H1 (cell line): Measurements from ENCODE around the gene MPZ. TPM values are rescaled to one million over a fixed set of nuclear protein-coding genes. Genes with fewer than 3 reads are reported as not detected.

Source experiments
- CTCF ChIA-PET: fragments of 300-600 bp; sonication (Branson Sonifier 250); formaldehyde crosslinking; loops from one replicate; lab custom pipeline; 2021; ENCODE audit not compliant: partially characterized antibody; lab: Charles Lee
- POLR2A ChIA-PET: fragments of 300-600 bp; sonication (Branson Sonifier 250); formaldehyde crosslinking; loops from one replicate; lab custom pipeline; 2021; ENCODE audit warnings: inconsistent platforms; ENCODE audit not compliant: partially characterized antibody; lab: Charles Lee
- DNase-seq, 2 experiments: peaks; one replicate each; pipeline versions ENCODE4 v3.0.0 to v3.0.0-alpha.2; 2010 to 2022; ENCODE audit warnings: low spot score in 2 of 2, low read depth in 1 of 2, mixed read lengths in 1 of 2
- FAIRE-seq: peaks from 2 replicates; lab custom pipeline; 2011; peaks lifted over from hg19 to GRCh38; lab: Jason Lieb, UNC
- H2AFZ ChIP-seq: 2 replicates; pipeline ENCODE4 v1.8.1; 2012; ENCODE audit warnings: low read length, inconsistent platforms
- H2AK5ac ChIP-seq: 2 replicates; pipeline ENCODE4 v1.6.1; 2013; ENCODE audit warnings: low read depth, low read length
- H2BK120ac ChIP-seq: replicated peaks from 2 replicates; pipeline ENCODE3; 2013; ENCODE audit warnings: low read depth, low read length, inconsistent platforms
- H2BK12ac ChIP-seq: 2 replicates; pipeline ENCODE4 v1.6.1; 2013; ENCODE audit warnings: low read depth, low read length
- H2BK15ac ChIP-seq: 2 replicates; pipeline ENCODE4 v1.6.1; 2013; ENCODE audit warnings: low read length
- H2BK20ac ChIP-seq: 2 replicates; pipeline ENCODE4 v1.6.1; 2013; ENCODE audit warnings: low read length
- H2BK5ac ChIP-seq: 2 replicates; pipeline ENCODE4 v1.6.1; 2013; ENCODE audit warnings: low read depth, low read length
- H3K14ac ChIP-seq: 2 replicates; pipeline ENCODE4 v1.6.1; 2013; ENCODE audit warnings: inconsistent platforms; ENCODE audit not compliant: insufficient read length
- H3K18ac ChIP-seq: 2 replicates; pipeline ENCODE4 v1.6.1; 2013; ENCODE audit warnings: low read length; ENCODE audit errors: extremely low read depth
- H3K23ac ChIP-seq: 2 replicates; pipeline ENCODE4 v1.6.1; 2013; ENCODE audit warnings: inconsistent platforms; ENCODE audit not compliant: insufficient read length
- H3K23me2 ChIP-seq: 2 replicates; pipeline ENCODE4 v1.6.1; 2013; ENCODE audit warnings: low read depth, low read length
- H3K27ac ChIP-seq: 2 replicates; pipeline ENCODE4 v1.6.1; 2011; ENCODE audit warnings: low read depth, low read length, inconsistent platforms
- H3K27me3 ChIP-seq, 4 experiments: replicated peaks in 1 of 4; 1 replicate in 1 of 4; 2 replicates in 3 of 4; pipeline versions ENCODE4 v1.6.1 to v1.8.1; 2011 to 2013; ENCODE audit warnings: low read length in 3 of 4, mild to moderate bottlenecking in 3 of 4, inconsistent platforms in 2 of 4, mixed read lengths in 2 of 4, moderate library complexity in 1 of 4; ENCODE audit not compliant: control insufficient read depth in 3 of 4, insufficient read depth in 3 of 4; ENCODE audit errors: extremely low read depth in 1 of 4
- H3K36me3 ChIP-seq, 4 experiments: 2 replicates each; pipeline versions ENCODE4 v1.6.1 to v1.8.1; 2011 to 2013; ENCODE audit warnings: mild to moderate bottlenecking in 4 of 4, low read length in 3 of 4, moderate library complexity in 2 of 4, control low read depth in 1 of 4, inconsistent platforms in 1 of 4; ENCODE audit not compliant: insufficient read depth in 4 of 4, control insufficient read depth in 2 of 4
- H3K4ac ChIP-seq: replicated peaks from 2 replicates; pipeline ENCODE3; 2013; ENCODE audit warnings: low read length, low read depth, mixed read lengths, inconsistent platforms; ENCODE audit not compliant: insufficient read length
- H3K4me1 ChIP-seq, 4 experiments: replicated peaks in 1 of 4; 1 replicate in 1 of 4; 2 replicates in 3 of 4; pipeline versions ENCODE4 v1.6.1 to v1.8.1; 2011 to 2013; ENCODE audit warnings: low read length in 3 of 4, inconsistent platforms in 2 of 4, mixed read lengths in 1 of 4; ENCODE audit not compliant: insufficient read depth in 4 of 4, control insufficient read depth in 3 of 4
- H3K4me2 ChIP-seq, 2 experiments: 2 replicates each; pipeline versions ENCODE4 v1.6.1 to v1.8.1; 2011 to 2013; ENCODE audit warnings: low read depth in 2 of 2, low read length in 2 of 2, control low read depth in 1 of 2, inconsistent platforms in 1 of 2, mild to moderate bottlenecking in 1 of 2; ENCODE audit not compliant: insufficient read depth in 1 of 2
- H3K4me3 ChIP-seq, 4 experiments: fragments of 200-600, 300-600 bp in 1 of 4; sonication (generic), shearing (Covaris generic), sonication (Bioruptor Twin) in 1 of 4; 2 replicates each; pipeline versions ENCODE4 v1.5.1 to v1.8.1; 2011 to 2016; ENCODE audit warnings: low read length in 4 of 4, low read depth in 3 of 4, control low read depth in 2 of 4, inconsistent platforms in 2 of 4, mild to moderate bottlenecking in 2 of 4, mixed read lengths in 1 of 4, moderate library complexity in 1 of 4; ENCODE audit not compliant: insufficient read depth in 2 of 4; ENCODE audit errors: extremely low read depth in 1 of 4
- H3K56ac ChIP-seq: replicated peaks from 2 replicates; pipeline ENCODE3; 2013; ENCODE audit warnings: low read depth, mild to moderate bottlenecking, mixed read lengths, low read length, inconsistent platforms; ENCODE audit not compliant: insufficient read length
- H3K79me1 ChIP-seq: 2 replicates; pipeline ENCODE4 v1.6.1; 2013; ENCODE audit warnings: low read depth, low read length, control low read depth
- H3K79me2 ChIP-seq, 2 experiments: 2 replicates each; pipeline versions ENCODE4 v1.6.1 to v1.8.1; 2012 to 2013; ENCODE audit warnings: low read length in 2 of 2, mild to moderate bottlenecking in 2 of 2, inconsistent platforms in 1 of 2; ENCODE audit not compliant: insufficient read depth in 2 of 2, control insufficient read depth in 1 of 2
- H3K9ac ChIP-seq, 4 experiments: replicated peaks in 1 of 4; 1 replicate in 1 of 4; 2 replicates in 3 of 4; pipeline versions ENCODE4 v1.6.1 to v1.8.1; 2011 to 2013; ENCODE audit warnings: low read depth in 3 of 4, low read length in 3 of 4, control low read depth in 2 of 4, mild to moderate bottlenecking in 2 of 4, moderate library complexity in 2 of 4, inconsistent platforms in 1 of 4; ENCODE audit errors: extremely low read depth in 1 of 4
- H3K9me3 ChIP-seq, 2 experiments: 2 replicates each; pipeline versions ENCODE4 v1.6.1 to v1.8.1; 2012 to 2013; ENCODE audit warnings: mild to moderate bottlenecking in 2 of 2, moderate library complexity in 2 of 2, control low read depth in 1 of 2, inconsistent platforms in 1 of 2, low read depth in 1 of 2, low read length in 1 of 2, mixed read lengths in 1 of 2; ENCODE audit not compliant: insufficient read depth in 2 of 2
- H4K20me1 ChIP-seq, 2 experiments: replicated peaks in 1 of 2; 2 replicates each; pipeline versions ENCODE3 to v1.8.1; 2011 to 2013; ENCODE audit warnings: inconsistent platforms in 2 of 2, low read length in 2 of 2, mild to moderate bottlenecking in 1 of 2; ENCODE audit not compliant: insufficient read depth in 2 of 2, control insufficient read depth in 1 of 2
- H4K5ac ChIP-seq: 2 replicates; pipeline ENCODE4 v1.6.1; 2013; ENCODE audit warnings: low read length, low read depth, mixed read lengths, inconsistent platforms; ENCODE audit not compliant: insufficient read length
- H4K8ac ChIP-seq: 2 replicates; pipeline ENCODE4 v1.8.0; 2013; ENCODE audit warnings: mild to moderate bottlenecking, moderate library complexity, low read length, inconsistent platforms; ENCODE audit not compliant: insufficient read depth; ENCODE audit errors: extremely low read depth
- H4K91ac ChIP-seq: replicated peaks from 2 replicates; pipeline ENCODE3; 2013; ENCODE audit warnings: low read length, mixed read lengths, inconsistent platforms; ENCODE audit not compliant: insufficient read length
- BACH1 ChIP-seq: IDR thresholded peaks from 2 replicates; pipeline ENCODE4 v1.6.1; 2012; ENCODE audit warnings: low read length, improper control_type of control experiment
- NRF1 ChIP-seq: IDR thresholded peaks from 2 replicates; pipeline ENCODE4 v1.6.1; 2011; ENCODE audit warnings: mild to moderate bottlenecking, low read depth, low read length, improper control_type of control experiment
- POLR2A ChIP-seq, 2 experiments: IDR thresholded peaks; 1 replicate in 1 of 2; 2 replicates in 1 of 2; pipeline ENCODE4 v1.6.1; 2011; ENCODE audit warnings: low read depth in 2 of 2, low read length in 2 of 2, mild to moderate bottlenecking in 2 of 2; ENCODE audit errors: control extremely low read depth in 1 of 2
- SIRT6 ChIP-seq: IDR thresholded peaks from one replicate; pipeline ENCODE4 v1.7.1; 2012; ENCODE audit warnings: low read length, inconsistent platforms
- SRF ChIP-seq: IDR thresholded peaks from 2 replicates; pipeline ENCODE4 v1.6.1; 2011; ENCODE audit warnings: mild to moderate bottlenecking, low read depth, low read length, moderate library complexity
- WGBS, 2 experiments: shearing (Covaris generic) in 1 of 2; methylation state at CpG; one replicate each; pipeline versions ENCODE4 v1.1.6 to v1.1.7; 2013 to 2015; ENCODE audit warnings: low lambda C conversion rate in 2 of 2, mixed read lengths in 2 of 2, inconsistent platforms in 1 of 2, low coverage in 1 of 2, missing lambda C conversion rate in 1 of 2; ENCODE audit not compliant: insufficient replicate concordance in 2 of 2, insufficient coverage in 1 of 2, insufficient read length in 1 of 2; ENCODE audit errors: extremely low coverage in 1 of 2, missing lambda C conversion rate in 1 of 2; 5-methylcytosine and 5-hydroxymethylcytosine counted together
- polyA plus RNA-seq, 7 experiments: library from polyadenylated mRNA; depleted of rRNA in 3 of 7; stranded (reverse) in 5 of 7; unstranded in 2 of 7; fragments of >200 nt in 5 of 7; fragments of 200-250 nt in 2 of 7; gene quantifications; 1 replicate in 5 of 7; 2 replicates in 1 of 7; 4 replicates in 1 of 7; pipeline versions ENCODE4 v1.2.1 to v1.2.3, GENCODE V29; 2011 to 2013; ENCODE audit warnings: missing spikeins in 2 of 7, mixed read lengths in 2 of 7
- total RNA-seq: library from RNA; stranded (reverse); fragmentation: NEBNext Ultra II Directional; extraction: Animal tissue kit (Norgen Biotek cat#: 25700); gene quantifications from 2 replicates; pipeline ENCODE4 v1.2.1, GENCODE V29; 2021
- TF ChIP-seq, protein P1 (sequence below), 3 experiments: IDR thresholded peaks; 1 replicate in 2 of 3; 2 replicates in 1 of 3; pipeline versions ENCODE4 v1.5.1 to v1.6.1; 2011; ENCODE audit warnings: low read length in 3 of 3, mild to moderate bottlenecking in 3 of 3, inconsistent platforms in 2 of 3, low read depth in 1 of 3, moderate library complexity in 1 of 3; ENCODE audit not compliant: insufficient read depth in 1 of 3; ENCODE audit errors: control extremely low read depth in 1 of 3

MPZ gene
- total and polyA plus RNA-seq, 2 of the 8 experiments (the other 6 are each of a cell fraction or from before 2014, with no cell fraction given), result 4.1 to 5.1 TPM

DNA sequence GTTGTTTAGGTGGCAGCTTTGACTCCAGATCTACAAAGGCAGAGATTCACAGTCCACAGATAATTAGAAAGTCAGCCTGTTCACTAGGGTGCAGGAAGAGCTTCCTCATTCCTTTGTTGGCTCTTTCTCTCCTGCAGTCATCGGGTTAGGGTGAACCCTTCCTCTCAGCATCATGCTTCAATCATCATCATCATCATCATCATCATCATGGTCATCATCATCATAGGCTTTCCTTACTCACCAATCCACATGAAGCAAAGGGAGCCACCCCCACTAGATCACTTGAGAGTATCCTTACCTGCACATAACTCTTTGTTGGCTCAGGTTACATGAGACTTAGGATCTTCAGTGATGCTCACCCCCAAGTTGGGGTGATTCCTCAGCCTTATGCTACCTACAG lies 19.0 kb downstream of the MPZ start:
- no peak overlapping the region for H2BK20ac ChIP-seq
- H3K36me3 ChIP-seq, result no peaks in the 10 kb centered on the region
- H2BK15ac ChIP-seq, result no peak overlapping the region
- CTCF ChIA-PET, result interaction anchor here (0.7 to 15.6 kb wide), 42 partner anchors 8 to 1382 kb away, joined by 3 to 401 read pairs (median 4); partner anchors contain the start of genes APOA2, NDUFS2, PCP4L1 and PPOX
- no peak overlapping the region for H3K14ac ChIP-seq
- H3K4me3 ChIP-seq, result no peak overlapping the region
- H2BK12ac ChIP-seq, result no peak overlapping the region
- H2AFZ ChIP-seq, result no peak overlapping the region
- H3K4me1 ChIP-seq, result peaks cover 0 to 2% (median 0%) of the 10 kb centered on the region in 4 experiments; a peak in 2 of 7 replicates
- H4K5ac ChIP-seq, result no peak overlapping the region
- no peaks in the 10 kb centered on the region for H3K79me2 ChIP-seq
- H3K9ac ChIP-seq, result no peak overlapping the region
- H3K27ac ChIP-seq, result no peak overlapping the region
- H3K23me2 ChIP-seq, result no peaks in the 10 kb centered on the region; the same call in 1 of the 2 replicates
- no peak overlapping the region for H4K8ac ChIP-seq
- H3K18ac ChIP-seq, result no peak overlapping the region
- DNase-seq, result no peak
- H3K9me3 ChIP-seq, result no peaks in the 10 kb centered on the region
- TF ChIP-seq NRF1 (no peak), POLR2A (IDR thresholded peaks at IDR 0.05; ENCODE audit: control extremely low read depth in 1 of 2, low read depth in 2 of 2, low read length in 2 of 2) (no peak), SIRT6 (no peak), BACH1 (no peak), SRF (no peak)
- TF ChIP-seq, protein P1, sequence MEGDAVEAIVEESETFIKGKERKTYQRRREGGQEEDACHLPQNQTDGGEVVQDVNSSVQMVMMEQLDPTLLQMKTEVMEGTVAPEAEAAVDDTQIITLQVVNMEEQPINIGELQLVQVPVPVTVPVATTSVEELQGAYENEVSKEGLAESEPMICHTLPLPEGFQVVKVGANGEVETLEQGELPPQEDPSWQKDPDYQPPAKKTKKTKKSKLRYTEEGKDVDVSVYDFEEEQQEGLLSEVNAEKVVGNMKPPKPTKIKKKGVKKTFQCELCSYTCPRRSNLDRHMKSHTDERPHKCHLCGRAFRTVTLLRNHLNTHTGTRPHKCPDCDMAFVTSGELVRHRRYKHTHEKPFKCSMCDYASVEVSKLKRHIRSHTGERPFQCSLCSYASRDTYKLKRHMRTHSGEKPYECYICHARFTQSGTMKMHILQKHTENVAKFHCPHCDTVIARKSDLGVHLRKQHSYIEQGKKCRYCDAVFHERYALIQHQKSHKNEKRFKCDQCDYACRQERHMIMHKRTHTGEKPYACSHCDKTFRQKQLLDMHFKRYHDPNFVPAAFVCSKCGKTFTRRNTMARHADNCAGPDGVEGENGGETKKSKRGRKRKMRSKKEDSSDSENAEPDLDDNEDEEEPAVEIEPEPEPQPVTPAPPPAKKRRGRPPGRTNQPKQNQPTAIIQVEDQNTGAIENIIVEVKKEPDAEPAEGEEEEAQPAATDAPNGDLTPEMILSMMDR (IDR thresholded peaks at IDR 0.05; ENCODE audit: control extremely low read depth in 1 of 3, insufficient read depth in 1 of 3, low read depth in 1 of 3, low read length in 3 of 3), result no peak
- TF ChIP-seq, all 59 proteins: peak for 0
- no peaks in the 10 kb centered on the region for H3K27me3 ChIP-seq
- no peaks in the 10 kb centered on the region for H3K79me1 ChIP-seq
- WGBS, 2 experiments, result 94% methylated on average over 1 of the region's 1 CpG; no CpG with 5 or more reads in 1 of the 2 experiments
- no peak for FAIRE-seq
- no peak overlapping the region for H3K4ac ChIP-seq
- H3K4me2 ChIP-seq, result no peak overlapping the region
- no peaks in the 10 kb centered on the region for H4K20me1 ChIP-seq
- H2AK5ac ChIP-seq, result 0 out of 2 replicates have a peak overlapping the region, but pooled peaks have one; percentile 69
- no peak overlapping the region for H2BK5ac ChIP-seq
- no peak overlapping the region for H3K56ac ChIP-seq
- H2BK120ac ChIP-seq, result no peak overlapping the region
- POLR2A ChIA-PET, result interaction anchor here (0.7 to 1.8 kb wide), 5 partner anchors 18 to 114 kb away, joined by 3 to 5 read pairs (median 3); no protein-coding TSS in a partner anchor
- no peak overlapping the region for H4K91ac ChIP-seq
- no peak overlapping the region for H3K23ac ChIP-seq
